ENCODE results near the gene CDK14.

The CDK14 gene

GRCh38 chr7:90877201-90877600 is 281.1 kb downstream of the CDK14 start:
- TF ChIP-seq CEBPB (IDR thresholded peaks at IDR 0.05) (no peak), TCF12 (IDR thresholded peaks at IDR 0.05; ENCODE audit: low read depth) (no peak), RAD21 (IDR thresholded peaks at IDR 0.05; ENCODE audit: low read depth) (no peak), YY1 (IDR thresholded peaks at IDR 0.05; ENCODE audit: low read depth) (no peak), MAX (IDR thresholded peaks at IDR 0.05) (no peak), USF1 (IDR thresholded peaks at IDR 0.05) (no peak), EGR1 (IDR thresholded peaks at IDR 0.05) (no peak), REST (IDR thresholded peaks at IDR 0.05; ENCODE audit: low read depth) (no peak), TEAD4 (IDR thresholded peaks at IDR 0.05) (no peak), NFIC (IDR thresholded peaks at IDR 0.05) (no peak), EP300 (IDR thresholded peaks at IDR 0.05; ENCODE audit: borderline replicate concordance) (no peak), FOXM1 (IDR thresholded peaks at IDR 0.05; ENCODE audit: borderline replicate concordance, low read depth) (no peak), ZBTB7A (IDR thresholded peaks at IDR 0.05; ENCODE audit: low read depth) (no peak), TAF1 (IDR thresholded peaks at IDR 0.05; ENCODE audit: low read depth) (no peak), CREB1 (IDR thresholded peaks at IDR 0.05; ENCODE audit: low read depth) (no peak)

GRCh38 chr7:90879924-90880323 is 283.8 kb downstream of the CDK14 start:
- TF ChIP-seq ZBTB7A (IDR thresholded peaks at IDR 0.05; ENCODE audit: low read depth), result no peak

GRCh38 chr7:90886416-90886815 is 290.3 kb downstream of the CDK14 start:
- no peak for TF ChIP-seq TCF12 (IDR thresholded peaks at IDR 0.05; ENCODE audit: low read depth)

GRCh38 chr7:90889210-90889609 is 293.1 kb downstream of the CDK14 start:
- TF ChIP-seq TEAD4 (IDR thresholded peaks at IDR 0.05) (no peak), YY1 (IDR thresholded peaks at IDR 0.05; ENCODE audit: low read depth) (no peak), NFIC (IDR thresholded peaks at IDR 0.05) (no peak), RAD21 (IDR thresholded peaks at IDR 0.05; ENCODE audit: low read depth) (no peak), USF1 (IDR thresholded peaks at IDR 0.05) (no peak), EP300 (IDR thresholded peaks at IDR 0.05; ENCODE audit: borderline replicate concordance) (no peak), TAF1 (IDR thresholded peaks at IDR 0.05; ENCODE audit: low read depth) (no peak), TCF12 (IDR thresholded peaks at IDR 0.05; ENCODE audit: low read depth) (no peak), CEBPB (IDR thresholded peaks at IDR 0.05) (no peak), REST (IDR thresholded peaks at IDR 0.05; ENCODE audit: low read depth) (no peak), MAX (IDR thresholded peaks at IDR 0.05) (no peak), FOXM1 (IDR thresholded peaks at IDR 0.05; ENCODE audit: borderline replicate concordance, low read depth) (no peak), EGR1 (IDR thresholded peaks at IDR 0.05) (no peak), ZBTB7A (IDR thresholded peaks at IDR 0.05; ENCODE audit: low read depth) (no peak), CREB1 (IDR thresholded peaks at IDR 0.05; ENCODE audit: low read depth) (no peak)

GRCh38 chr7:90889644-90890043 is 293.5 kb downstream of the CDK14 start:
- no peak for TF ChIP-seq TAF1 (IDR thresholded peaks at IDR 0.05; ENCODE audit: low read depth)
- TF ChIP-seq TEAD4 (IDR thresholded peaks at IDR 0.05), result no peak
- no peak for TF ChIP-seq YY1 (IDR thresholded peaks at IDR 0.05; ENCODE audit: low read depth)
- no peak for TF ChIP-seq EGR1 (IDR thresholded peaks at IDR 0.05)
- TF ChIP-seq NFIC (IDR thresholded peaks at IDR 0.05), result no peak
- TF ChIP-seq RAD21 (IDR thresholded peaks at IDR 0.05; ENCODE audit: low read depth), result no peak
- no peak for TF ChIP-seq EP300 (IDR thresholded peaks at IDR 0.05; ENCODE audit: borderline replicate concordance)
- no peak for TF ChIP-seq USF1 (IDR thresholded peaks at IDR 0.05)
- no peak for TF ChIP-seq TCF12 (IDR thresholded peaks at IDR 0.05; ENCODE audit: low read depth)
- TF ChIP-seq CREB1 (IDR thresholded peaks at IDR 0.05; ENCODE audit: low read depth), result no peak
- no peak for TF ChIP-seq ZBTB7A (IDR thresholded peaks at IDR 0.05; ENCODE audit: low read depth)
- no peak for TF ChIP-seq FOXM1 (IDR thresholded peaks at IDR 0.05; ENCODE audit: borderline replicate concordance, low read depth)
- no peak for TF ChIP-seq CEBPB (IDR thresholded peaks at IDR 0.05)
- no peak for TF ChIP-seq MAX (IDR thresholded peaks at IDR 0.05)
- no peak for TF ChIP-seq REST (IDR thresholded peaks at IDR 0.05; ENCODE audit: low read depth)
